ENCODE measurements around the gene FAM107A.
A peak's percentile ranks its signal among the peaks of the same experiment; 100 is the strongest.
"Not testable (repeated sequence)": the region's sequence is repeated elsewhere in the genome, so short reads cannot be mapped to it uniquely, and the experiment has no call there.

Gene FAM107A

DNA sequence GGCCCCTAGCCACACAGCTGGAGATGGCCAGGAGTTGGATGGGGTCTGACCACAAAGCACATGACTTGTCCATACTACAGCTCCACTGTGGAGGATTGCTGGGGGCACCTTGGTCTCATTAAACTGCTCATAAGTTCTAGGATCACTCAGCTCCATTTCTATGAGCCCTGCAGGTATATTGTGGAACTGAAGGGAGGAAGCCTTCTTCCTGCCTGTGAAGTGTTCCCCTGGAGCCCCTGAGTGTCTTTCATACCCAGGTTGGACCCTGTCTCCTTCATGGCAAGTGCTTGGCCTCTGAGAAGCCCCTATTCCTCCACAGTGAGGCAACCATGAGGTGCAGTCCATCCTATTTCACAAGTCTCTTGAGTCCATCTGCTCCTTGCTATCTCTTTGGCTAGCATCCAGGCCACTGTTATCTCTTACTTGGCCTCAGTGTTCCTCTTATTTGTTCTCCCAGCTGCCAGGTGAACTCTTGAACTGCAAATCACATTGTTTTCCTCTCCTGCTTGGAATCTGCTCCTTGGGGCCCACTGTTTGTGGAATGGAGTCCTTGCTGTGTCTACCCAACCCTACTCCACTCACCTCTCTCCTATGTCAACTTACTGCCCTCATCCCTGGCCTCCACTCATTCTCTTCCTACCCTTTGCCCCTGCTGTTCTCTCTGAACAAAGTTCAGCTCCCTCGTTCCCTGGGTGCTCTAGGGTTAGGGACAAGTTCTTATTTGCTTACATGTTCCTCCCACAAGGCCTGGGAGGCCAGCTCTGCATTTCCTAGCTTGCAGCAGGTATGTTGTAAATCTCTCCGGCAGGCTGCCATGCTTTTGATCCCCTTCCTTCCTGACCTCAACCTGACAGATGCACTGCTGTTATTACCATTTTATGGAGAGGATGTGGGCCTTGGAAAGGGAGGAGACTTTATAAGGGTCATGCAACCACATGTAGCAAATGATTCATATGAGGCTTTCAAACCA lies 41.4 kb downstream of the FAM107A start:
- DNase-seq: no peak

DNA sequence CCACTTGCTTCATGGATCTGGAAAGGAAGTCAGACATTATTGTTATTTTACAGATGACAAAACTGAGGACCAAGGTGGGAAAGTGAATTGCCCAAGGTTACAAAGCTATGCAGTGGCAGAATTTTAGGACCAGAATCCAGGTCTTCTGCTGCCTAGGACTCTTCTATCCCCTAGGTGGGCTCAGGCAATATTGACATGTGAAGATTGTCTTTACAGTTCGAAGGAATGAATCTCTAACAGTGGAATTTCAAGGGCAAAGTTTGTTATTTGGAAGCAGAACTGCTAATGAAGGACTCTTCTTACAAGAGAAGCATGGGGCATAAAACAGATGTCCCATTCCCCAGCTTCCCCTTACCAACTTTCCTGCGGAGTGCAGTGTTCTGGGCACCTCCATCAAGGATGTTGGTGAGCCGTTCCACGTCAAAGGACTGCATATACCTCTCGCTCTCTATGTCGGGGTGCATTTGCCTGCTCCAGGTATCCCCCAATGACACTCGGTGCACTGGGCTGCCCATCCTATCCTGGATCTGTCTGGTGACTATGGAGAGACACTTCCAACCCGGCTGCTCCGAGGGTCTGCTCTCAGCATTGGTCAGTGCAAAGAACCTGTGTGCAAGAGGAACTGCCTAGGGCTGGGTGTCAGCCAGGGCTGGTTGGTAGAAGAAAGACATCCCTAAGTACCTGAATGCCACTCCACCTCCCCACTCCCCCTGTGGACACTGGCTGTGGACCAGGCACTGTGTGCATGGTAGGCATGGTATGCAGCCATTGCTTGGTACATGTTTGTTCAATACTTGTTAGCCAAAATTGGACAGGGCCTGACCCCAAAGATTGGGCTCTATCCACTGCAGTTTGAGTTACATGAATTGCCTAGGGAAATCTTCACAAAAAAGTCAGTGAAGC lies 42.3 kb downstream of the FAM107A start:
- DNase-seq: no peak

DNA sequence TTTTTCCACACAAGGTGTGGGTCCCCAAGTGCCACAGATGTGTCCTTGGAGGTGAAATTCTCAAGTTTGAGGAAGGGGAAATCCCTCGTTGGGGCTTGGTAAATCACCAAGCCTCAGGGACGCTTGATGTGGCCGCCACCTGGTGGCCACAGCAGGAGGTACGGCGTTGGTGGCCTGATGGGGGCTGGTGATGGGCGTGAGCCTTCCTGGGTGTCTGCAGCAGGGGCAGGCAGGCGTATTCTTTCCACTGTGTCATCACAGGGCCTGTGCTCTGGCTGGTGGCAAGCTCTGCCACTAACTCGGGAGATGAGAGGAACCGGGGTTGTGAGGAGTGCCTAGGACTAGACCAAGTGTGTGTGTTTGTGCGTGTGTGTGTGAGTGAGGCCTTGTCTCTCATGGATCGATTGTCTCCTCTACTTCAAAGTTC lies 44.4 kb downstream of the FAM107A start:
- peak; percentile 81 for DNase-seq

DNA sequence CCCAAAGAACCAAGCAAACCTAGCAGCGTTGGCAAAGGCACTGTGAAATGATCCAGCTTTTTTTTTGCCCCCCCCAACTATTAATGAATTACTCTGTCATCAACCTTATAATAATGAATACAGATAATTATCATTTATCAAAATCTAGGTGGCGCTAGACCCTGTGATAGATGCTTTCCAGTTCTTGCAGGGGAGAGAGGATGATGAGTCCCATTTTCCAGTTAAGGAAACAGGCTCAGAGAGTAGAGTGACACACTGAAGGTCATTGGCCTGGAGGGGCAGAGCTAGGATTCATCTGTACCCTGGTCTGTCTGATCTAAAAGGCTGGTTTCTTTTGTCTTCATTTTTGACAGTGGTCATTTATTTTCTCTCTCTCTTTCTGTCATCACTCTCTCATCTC lies 45.2 kb downstream of the FAM107A start:
- DNase-seq: no peak

DNA sequence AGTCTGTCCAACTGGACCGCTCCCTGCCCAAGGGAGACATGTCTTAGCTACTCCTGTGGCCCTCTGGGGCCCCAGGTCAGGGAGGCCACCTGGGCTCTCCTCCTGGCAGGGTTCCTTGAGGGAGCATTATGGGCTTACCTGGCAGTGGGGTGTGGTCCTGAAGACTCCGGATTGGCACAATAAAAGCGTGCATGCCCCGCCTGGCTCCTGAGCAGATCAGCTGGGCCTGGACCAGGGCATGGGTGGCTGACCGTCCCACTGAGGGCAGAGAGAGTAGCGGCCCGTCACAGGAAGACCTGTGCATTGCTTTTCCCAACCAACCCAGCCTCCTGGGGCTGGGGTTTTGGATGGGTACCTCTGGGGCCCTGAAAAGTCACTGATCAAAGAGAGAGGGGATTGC lies 45.6 kb downstream of the FAM107A start:
- DNase-seq: no peak

DNA sequence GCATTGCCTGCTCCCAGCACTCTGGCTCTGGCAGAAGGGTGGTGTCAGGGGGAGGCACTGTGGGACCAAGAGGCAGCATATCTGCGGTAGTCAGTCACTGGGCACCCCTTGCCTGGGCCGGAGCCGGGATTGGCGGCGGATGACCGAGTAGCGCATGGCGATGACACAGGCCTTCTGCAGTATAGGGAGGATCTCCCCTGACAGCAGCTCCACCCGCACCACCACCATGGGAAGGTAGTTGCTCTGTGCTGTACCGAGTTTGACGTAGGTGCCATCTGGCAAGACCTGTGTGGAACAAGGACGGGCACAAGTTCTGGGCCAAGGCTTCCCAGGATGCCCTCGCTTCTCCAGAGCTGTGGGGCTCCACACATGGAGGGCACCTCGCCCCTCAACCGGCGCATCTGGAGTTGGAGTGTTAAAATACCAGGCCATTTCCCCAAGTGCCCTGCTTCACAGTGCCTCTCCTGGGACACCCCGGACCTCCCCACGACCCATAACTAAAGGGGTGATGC lies 46.8 kb downstream of the FAM107A start:
- no peak for DNase-seq

DNA sequence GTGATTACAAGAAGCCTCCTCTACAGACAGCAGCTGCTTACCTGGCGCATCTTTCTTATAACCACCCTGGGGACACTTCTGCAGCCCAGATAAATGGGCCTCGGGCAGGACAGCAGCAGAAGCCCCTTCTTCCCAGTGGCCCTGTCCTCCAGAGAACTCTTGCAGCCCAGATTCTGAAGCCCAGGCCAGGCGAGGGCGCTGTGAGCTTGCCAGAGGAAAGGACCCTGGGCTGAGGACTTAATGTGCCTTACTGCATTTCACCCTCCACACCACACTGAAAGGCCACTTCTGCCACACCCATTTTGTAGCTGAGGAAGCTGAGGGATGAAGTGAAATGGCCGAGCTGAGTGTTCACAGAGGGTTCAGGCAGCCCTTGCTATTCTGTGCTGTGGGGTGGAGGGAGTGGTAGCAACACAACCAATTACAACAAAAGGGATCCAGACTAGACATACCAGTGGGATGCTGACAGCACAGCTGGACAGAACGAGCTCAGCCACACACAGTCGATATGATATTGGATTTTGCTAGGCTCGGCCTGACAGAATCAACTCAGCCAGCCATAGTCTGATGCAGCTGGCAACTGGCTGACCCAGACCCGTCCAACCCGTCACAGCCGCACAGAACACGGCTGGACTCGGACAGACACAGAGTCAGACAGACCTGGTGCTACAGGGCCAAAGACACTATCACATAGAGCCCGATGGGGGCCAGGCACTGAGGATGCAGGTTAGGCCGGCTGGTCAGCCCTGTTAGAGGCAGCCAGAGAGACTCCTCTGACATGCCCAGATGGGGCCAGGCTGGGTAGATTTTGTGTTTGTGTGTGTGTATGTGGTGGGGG lies 47.5 kb downstream of the FAM107A start:
- no peak for DNase-seq

DNA sequence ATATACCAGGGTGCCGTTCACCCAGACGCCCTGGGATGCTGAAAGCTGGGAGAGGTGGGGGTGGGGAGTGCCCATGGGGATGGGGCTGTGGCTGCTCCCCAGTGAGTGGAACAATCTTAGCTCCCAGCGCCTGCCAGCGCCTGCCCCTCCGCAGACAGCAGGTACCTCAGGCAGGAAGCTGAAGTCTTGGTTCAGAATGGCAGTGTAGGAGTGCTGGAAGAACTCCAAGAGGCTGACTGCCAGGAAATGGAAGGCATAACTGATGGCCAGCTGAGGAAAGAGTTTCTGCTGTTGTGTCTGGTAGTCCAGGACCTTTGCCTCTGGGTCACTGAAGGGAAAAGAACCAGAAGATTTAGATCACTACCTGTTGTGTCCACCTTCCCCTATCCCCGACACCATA lies 48.6 kb downstream of the FAM107A start:
- no peak for DNase-seq

DNA sequence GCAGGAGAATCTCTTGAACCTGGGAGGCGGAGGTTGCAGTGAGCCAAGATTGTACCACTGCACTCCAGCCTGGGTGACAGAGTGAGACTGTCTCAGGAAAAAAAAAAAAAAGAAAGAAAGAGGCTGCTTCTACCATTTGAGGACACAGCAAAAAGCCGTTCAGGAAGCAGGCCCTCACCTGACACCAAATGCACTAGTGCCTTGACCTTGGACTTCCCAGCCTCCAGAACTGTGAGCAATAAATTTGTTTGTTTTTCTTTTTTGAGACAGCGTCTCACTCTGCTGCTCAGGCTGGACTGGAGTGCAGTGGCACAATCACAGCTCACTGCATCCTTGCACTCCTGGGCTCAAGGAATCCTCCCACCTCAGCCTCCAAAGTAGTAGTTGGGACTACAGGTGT lies 49.8 kb downstream of the FAM107A start:
- not testable (repeated sequence) for DNase-seq

DNA sequence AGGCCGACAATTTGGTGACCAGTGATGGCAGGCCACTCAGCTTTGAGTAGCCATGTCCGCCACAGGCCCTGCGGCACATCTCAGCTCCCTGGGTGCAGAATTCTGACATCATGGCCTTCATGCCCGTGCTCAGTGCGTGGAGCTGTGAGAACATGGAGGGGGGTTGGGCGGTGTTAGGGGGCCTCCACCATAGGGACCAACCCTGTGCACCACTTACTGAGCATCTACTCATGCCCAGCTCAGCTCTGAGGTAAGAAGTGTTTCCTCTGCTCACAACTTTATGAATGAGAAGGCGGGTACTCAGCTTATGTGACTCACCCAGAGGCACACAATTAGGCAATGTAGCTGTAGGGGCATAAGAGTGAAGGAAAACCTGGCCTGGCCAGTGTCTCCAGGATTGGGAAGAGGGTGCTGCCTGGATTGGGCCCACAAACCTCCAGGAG lies 50.7 kb downstream of the FAM107A start:
- no peak for DNase-seq

DNA sequence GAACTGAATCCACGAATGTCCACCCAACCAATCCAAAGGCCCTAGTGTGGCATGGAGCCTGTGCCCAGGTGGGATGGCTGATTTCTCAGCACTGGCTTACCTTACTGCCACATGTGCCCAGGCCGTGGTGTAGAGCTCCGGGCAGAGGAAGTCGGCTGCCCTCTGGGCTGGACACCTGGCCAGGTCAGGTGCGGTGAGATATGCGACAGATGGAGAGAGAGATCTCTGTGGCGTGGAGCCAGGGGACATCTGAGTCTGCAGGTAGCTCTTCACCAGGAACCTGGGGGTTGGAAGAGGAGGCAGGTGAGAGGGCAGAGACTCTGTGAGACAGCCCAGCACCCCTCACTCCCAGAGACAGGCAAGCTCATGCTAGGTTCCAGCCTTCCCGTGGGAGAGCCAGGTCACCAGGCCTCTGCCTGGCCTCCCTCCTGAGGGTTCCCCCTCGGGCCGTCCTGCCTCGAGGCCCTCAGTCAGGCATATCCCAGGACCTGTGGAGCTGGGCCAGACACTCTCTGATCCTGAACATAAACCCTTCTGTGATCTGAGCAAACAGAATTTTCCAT lies 52.8 kb downstream of the FAM107A start:
- no peak for DNase-seq

DNA sequence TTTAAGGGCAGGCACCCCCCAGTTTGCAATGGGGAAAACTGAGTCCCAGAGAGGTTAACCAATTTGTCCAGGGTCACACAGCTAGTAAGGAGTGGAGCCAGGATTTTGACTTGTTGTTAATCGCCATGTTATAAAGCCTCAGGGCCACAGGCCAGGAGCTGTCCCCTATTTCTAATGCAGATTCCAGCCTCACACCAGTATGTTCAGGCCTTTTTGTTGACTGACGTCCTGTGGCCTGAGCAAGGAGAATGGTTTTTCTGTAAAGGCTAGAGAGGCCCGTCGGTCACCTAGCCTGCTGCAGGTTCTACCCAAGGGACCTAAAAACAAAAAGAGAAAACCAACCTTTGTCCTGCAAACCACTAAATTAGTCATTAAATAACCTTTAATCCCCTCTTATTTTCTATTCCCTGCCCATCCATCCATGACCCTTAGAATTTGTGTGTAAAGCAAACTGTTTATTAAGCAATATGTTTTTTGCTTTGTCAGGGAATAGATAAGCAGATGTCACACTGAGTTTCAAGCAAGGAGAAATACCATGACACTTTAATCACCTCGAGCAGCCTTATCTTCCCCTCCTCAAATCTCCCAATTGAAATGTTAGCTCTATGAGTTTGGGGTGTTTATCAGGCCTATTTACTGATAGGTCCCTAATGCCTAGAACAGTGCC lies 54.3 kb downstream of the FAM107A start:
- no peak for DNase-seq

DNA sequence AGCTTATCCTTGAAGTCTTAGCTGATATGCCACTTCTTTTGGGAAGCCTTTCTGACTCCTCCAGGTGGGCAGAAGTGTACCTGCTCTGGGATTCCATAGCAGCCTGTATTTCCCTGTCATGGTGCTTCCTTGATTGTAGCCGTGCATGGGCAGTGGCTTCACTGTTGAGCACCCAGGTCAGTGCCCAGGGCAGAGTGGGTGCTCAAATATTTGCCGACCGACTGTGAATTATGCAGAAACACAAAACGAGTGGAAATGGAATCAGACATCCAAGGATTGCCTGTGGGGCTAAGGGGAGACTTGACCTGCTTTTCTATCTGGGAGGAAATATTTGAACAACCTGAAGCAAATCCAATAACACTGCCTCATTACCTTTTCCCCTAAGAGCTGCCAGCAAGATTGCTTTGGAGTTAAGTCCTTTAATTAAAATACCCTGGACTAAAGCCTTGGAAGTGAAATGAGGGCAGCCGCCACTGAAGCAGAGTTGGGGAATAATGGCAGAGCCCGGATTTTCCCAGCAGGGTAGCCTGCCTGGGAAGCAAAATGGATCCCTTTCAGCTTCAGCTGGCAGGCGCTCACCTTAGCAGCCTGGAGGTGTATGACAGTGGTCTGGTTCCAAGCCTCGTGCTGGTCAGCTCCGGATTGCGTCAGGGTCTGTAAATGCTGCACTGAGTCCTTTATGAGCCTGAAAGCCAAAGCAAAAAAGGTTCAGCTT lies 55.1 kb downstream of the FAM107A start:
- DNase-seq: no peak

DNA sequence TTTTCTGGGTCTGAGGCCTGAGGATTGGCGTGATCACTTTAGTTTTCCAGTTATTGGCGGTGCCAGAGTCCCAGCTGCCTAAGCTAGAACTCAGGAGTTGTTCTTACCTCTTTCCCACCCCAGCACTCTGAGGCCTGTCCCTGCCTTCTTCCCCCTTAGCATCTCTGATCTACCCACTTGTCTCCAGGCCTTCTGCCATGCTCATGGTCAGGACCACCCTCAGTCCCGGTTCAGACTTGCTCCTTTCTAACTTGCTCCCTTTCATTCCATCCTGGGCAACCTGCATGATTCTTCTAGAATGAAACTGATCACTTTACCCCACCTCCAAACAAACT lies 55.9 kb downstream of the FAM107A start:
- no peak for DNase-seq

DNA sequence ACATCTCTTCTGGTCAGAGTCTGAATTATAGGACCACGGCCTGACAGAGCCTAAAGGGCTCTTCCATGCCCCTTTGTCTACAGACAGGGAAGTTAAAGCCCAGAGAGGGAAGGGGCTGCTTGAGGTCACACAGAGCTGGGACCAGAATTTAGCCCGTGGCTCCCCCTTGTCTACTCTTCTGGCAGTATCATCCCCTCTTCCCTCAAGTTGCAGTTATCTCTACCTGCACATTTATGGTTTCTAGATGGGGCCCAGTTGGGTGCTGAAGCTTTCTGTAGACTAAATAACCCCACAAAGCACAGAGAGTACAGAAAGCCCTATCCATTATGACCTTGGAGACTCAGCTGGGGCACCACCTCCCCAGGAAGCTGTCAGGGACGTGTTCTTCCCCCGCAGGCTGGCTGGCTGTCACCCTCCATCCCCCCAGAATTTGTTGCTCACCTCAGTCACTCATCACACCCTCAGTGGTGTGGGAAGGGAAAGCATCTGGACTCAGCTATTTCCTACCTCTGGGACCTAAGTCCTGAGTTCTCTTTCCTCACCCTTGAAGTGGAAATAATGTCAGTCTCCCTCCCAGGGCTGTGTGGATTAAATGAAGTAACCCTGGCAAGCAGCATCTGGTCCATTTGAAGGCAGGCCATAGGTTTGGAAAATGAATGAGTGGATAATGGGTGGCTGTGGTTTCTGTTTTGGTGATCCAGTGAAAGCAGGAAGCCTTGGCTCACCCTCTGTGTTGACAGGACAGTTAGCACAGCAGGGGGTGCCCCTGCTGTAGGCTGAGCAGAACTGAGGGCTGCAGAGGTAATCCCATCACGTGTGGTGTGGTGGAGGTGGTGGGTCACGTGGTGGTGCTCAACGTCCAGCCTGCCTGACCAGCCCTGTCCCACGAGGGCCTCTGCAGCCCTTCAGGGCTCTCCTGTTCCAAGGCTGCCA lies 56.5 kb downstream of the FAM107A start:
- no peak for DNase-seq

DNA sequence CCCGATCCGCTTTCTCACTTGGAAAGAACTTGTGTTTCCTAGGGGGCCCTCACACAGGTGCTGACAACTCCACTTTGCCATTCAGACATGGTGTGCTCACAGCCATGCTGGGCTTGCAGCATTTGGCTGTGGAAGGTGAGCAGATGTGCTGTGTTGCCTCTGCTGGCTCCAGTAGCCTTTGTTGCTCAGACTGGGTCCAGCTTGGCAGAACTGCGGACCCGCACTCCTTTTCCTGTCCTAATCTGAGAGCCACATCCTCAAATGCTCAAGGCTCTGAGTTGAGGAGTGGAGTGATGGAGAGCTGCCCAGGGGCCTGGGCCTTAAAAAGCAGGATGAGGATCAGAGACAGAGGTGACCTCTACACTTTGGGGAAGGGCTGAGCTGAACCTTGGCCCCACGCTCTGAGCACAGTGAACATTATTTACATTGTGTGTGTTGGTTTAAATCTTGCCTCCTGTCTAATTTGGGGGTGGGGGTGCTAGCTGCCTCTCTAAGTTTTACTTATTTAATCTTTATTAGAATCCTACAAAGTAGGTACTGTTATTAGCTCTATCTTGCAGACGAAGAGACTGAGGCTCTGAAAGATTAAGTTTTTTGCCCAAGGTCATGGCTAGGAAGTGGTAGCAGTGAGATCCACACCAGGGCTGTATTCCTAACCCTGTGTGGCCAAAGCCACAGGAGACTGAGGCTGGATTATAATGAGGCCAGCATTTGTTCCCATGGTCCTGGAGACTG lies 57.4 kb downstream of the FAM107A start:
- DNase-seq: no peak

DNA sequence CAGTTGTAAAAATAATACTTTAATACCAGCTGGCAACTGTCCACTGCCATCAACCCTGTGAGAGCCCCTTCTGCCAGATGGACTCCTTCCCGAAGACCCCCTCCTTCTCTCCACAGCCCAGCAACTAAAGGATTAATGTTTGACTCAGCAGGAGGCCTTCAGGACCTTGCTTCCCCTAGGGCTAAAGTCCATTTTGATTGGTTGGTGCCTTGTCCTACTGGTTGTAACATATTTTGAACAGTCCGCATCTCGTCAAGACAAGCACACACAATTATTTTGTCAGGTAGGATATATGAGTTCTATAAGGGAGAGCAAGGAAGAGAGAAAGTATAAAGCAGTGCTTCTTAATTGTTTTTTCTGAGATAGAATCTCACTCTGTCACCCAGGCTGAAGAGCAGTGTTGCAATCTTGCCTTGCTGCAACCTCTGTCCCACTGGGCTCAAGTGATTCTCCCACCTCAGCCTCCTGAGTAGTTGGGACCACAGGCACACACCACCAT lies 58.9 kb downstream of the FAM107A start:
- DNase-seq: no peak

DNA sequence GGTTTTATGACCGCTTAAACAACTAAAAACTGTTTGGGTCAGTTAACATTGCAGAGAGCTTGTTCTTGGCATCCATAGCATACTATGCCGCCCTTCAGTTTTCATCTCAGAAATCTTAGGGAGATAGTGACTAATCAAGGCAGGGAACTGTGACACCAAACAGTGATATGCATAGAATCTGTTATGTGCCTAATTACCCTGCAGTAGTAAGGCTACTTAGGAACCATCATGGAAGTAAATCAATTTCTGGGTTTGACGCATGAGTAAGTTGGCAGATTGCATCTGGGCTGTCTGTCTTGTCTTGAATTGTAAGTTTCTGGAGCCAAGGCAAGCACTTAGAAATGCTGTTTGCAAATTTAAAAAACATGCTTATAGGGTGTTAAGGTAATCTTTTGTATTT lies 62.8 kb downstream of the FAM107A start:
- DNase-seq: no peak
